C4-2B (cell line): ENCODE data around the gene ABHD12.

Source experiments
- CTCF ChIP-seq: fragments of 450-650 bp; conservative IDR thresholded peaks from 2 replicates; pipeline ENCODE4 v1.5.1; 2017; ENCODE audit warnings: mild to moderate bottlenecking
- ZFX ChIP-seq: fragments of 450-650 bp; IDR thresholded peaks from 2 replicates; pipeline ENCODE4 v1.6.1; 2017

GRCh38 chr20:25275813-25276532 is 114.7 kb downstream of the ABHD12 start:
- no peak for TF ChIP-seq CTCF
- no peak for TF ChIP-seq ZFX
